Activated CD4-positive, alpha-beta T cell treated with anti-CD3 and anti-CD28 coated beads for 4 hours (primary cell): ENCODE results near the gene MXD3.
"Not testable (repeated sequence)": the region's sequence is repeated elsewhere in the genome, so short reads cannot be mapped to it uniquely, and the experiment has no call there.

Experiments
- DNase-seq, 2 donors: peaks; one replicate each; pipeline ENCODE4 v3.0.0-alpha.2; 2020

Gene MXD3

DNA sequence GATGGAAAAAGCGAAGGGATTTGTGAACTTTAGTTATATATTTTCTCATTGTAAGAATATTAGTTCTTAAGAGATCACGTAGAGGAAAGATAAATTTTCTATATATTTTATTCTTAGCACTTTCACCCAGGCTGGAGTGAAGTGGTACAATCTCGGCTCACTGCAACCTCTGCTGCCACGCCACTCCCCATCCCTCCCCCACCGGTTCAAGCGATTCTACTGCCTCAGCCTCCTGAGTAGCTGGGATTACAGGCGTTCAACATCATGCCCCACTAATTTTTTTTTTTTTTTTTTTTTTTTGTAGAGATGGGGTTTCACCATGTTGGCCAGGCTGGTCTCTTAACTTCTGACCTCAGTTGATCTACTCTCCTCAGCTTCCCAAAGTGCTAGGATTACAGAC lies 50.7 kb downstream of the MXD3 start:
- no peak for DNase-seq

DNA sequence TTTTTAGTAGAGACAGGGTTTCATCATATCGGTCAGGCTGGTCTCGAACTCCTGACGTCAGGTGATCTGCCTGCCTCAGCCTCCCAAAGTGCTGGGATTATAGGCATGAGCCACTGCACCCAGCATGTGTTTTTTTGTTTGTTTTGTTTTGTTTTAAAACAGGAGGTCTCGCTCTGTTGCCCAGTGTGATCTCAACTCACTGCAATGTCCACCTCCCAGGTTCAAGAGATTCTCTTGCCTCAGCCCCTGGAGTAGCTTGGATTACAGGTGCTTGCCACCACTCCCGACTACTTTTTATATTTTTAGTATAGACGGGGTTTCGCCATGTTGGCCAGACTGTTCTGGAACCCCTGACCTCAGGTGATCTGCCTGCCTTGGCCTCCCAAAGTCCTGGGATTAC lies 53.0 kb downstream of the MXD3 start:
- DNase-seq, result not testable (repeated sequence)
